HG03196 (cell line): Measurements from ENCODE around the gene GLMP.

Experiments used
- ATAC-seq: cut with Tn5 transposase; IDR thresholded peaks from one replicate; pipeline ENCODE4 v1.9.1; 2021; ENCODE audit not compliant: unreplicated experiment

GLMP gene

GRCh38 chr1:156289857-156290256, 5.6 kb downstream of the GLMP start:
- no peak for ATAC-seq

GRCh38 chr1:156286061-156286460, 9.4 kb downstream of the GLMP start:
- ATAC-seq, result no peak

GRCh38 chr1:156285437-156285836, 10.0 kb downstream of the GLMP start:
- ATAC-seq, result no peak

GRCh38 chr1:156284757-156285156, 10.7 kb downstream of the GLMP start:
- ATAC-seq, result no peak

- ATAC-seq, result no peak
Observed at GRCh38 chr1:156284112-156284511, 11.4 kb downstream of the GLMP start, which contains the start of gene TMEM79. TSS of gene TMEM79 (plus strand) at chr1:156284325. CDS start at chr1:156285227, 902 bp downstream.

GRCh38 chr1:156283521-156283920, 12.0 kb downstream of the GLMP start:
- ATAC-seq, result no peak

- ATAC-seq, result peak; percentile 72
Observed at GRCh38 chr1:156282479-156283222, 12.8 kb downstream of the GLMP start, which contains the start of gene SMG5. TSS of gene SMG5 (minus strand) at chr1:156282825. CDS start at chr1:156282680, 145 bp downstream.

GRCh38 chr1:156281693-156282478, 13.6 kb downstream of the GLMP start:
- peak; percentile 2 for ATAC-seq

- ATAC-seq, result peak; percentile 42
Observed at GRCh38 chr1:156281281-156281680, 14.2 kb downstream of the GLMP start.

GRCh38 chr1:156279837-156280236, 15.6 kb downstream of the GLMP start:
- no peak for ATAC-seq

GRCh38 chr1:156276966-156277381, 18.5 kb downstream of the GLMP start:
- ATAC-seq, result no peak

- no peak for ATAC-seq
Observed at GRCh38 chr1:156276532-156276931, 18.9 kb downstream of the GLMP start.

- no peak for ATAC-seq
Observed at GRCh38 chr1:156270314-156270713, 25.2 kb downstream of the GLMP start.

GRCh38 chr1:156268336-156268735, 27.1 kb downstream of the GLMP start:
- no peak for ATAC-seq

- no peak for ATAC-seq
Observed at GRCh38 chr1:156266051-156266450, 29.4 kb downstream of the GLMP start.

GRCh38 chr1:156263288-156263655, 32.2 kb downstream of the GLMP start:
- no peak for ATAC-seq

- ATAC-seq, result no peak
Observed at GRCh38 chr1:156262461-156263287, 32.8 kb downstream of the GLMP start.

- ATAC-seq, result no peak
Observed at GRCh38 chr1:156260896-156261295, 34.6 kb downstream of the GLMP start.

GRCh38 chr1:156259805-156260204, 35.7 kb downstream of the GLMP start:
- no peak for ATAC-seq

GRCh38 chr1:156258859-156259258, 36.6 kb downstream of the GLMP start:
- ATAC-seq, result no peak

- ATAC-seq, result no peak
Observed at GRCh38 chr1:156257711-156258110, 37.8 kb downstream of the GLMP start.
